SU-DHL-6 (cell line): ENCODE measurements around the gene HRK.

ENCODE experiments used
- H2AFZ ChIP-seq: fragments of 200-600 bp; sonication (generic); 2 replicates; pipeline ENCODE4 v1.6.1; 2014; ENCODE audit warnings: low read depth, mild to moderate bottlenecking, moderate library complexity, mixed read lengths, antibody characterized with exemption, low read length; ENCODE audit not compliant: severe bottlenecking
- H3F3A ChIP-seq: fragments of 200-600 bp; shearing (Covaris generic); 2 replicates; pipeline ENCODE4 v1.6.0; 2016; ENCODE audit warnings: antibody characterized with exemption, mild to moderate bottlenecking; ENCODE audit not compliant: insufficient read depth
- H3K27ac ChIP-seq: fragments of 200-600 bp; sonication (generic); 2 replicates; pipeline ENCODE4 v1.5.1; 2016; ENCODE audit warnings: low read depth, mild to moderate bottlenecking, low read length, moderate library complexity, mixed read lengths
- H3K27me3 ChIP-seq: fragments of 200-600 bp; sonication (generic), shearing (Covaris generic); 2 replicates; pipeline ENCODE4 v1.6.0; 2014; ENCODE audit warnings: mild to moderate bottlenecking, low read length
- H3K36me3 ChIP-seq: fragments of 200-600 bp; sonication (generic); 2 replicates; pipeline ENCODE4 v1.6.1; 2014; ENCODE audit warnings: mild to moderate bottlenecking, low read length, mixed read lengths
- H3K4me2 ChIP-seq: fragments of 300-600, 200-600 bp; shearing (Covaris generic), sonication (generic); 2 replicates; pipeline ENCODE4 v1.6.0; 2014; ENCODE audit warnings: low read length, low read depth, mild to moderate bottlenecking; ENCODE audit not compliant: poor library complexity, severe bottlenecking
- H3K4me3 ChIP-seq: fragments of 200-600 bp; sonication (generic); 2 replicates; pipeline ENCODE4 v1.5.1; 2014; ENCODE audit warnings: antibody characterized with exemption, low read length, mild to moderate bottlenecking, mixed read lengths; ENCODE audit not compliant: insufficient read depth, poor library complexity, severe bottlenecking
- H3K79me2 ChIP-seq: fragments of 200-600 bp; sonication (generic); 2 replicates; pipeline ENCODE4 v1.6.1; 2014; ENCODE audit warnings: mild to moderate bottlenecking, low read length, moderate library complexity; ENCODE audit not compliant: insufficient read depth
- H3K9ac ChIP-seq: fragments of 200-600 bp; sonication (generic); 2 replicates; pipeline ENCODE4 v1.7.0; 2014; ENCODE audit warnings: mild to moderate bottlenecking, low read length
- H3K9me2 ChIP-seq: fragments of 200-600 bp; sonication (generic); replicated peaks from 2 replicates; pipeline ENCODE4 v1.6.1; 2014; ENCODE audit warnings: low read length; ENCODE audit not compliant: insufficient read depth
- H3K9me3 ChIP-seq: fragments of 200-600 bp; sonication (generic); 2 replicates; pipeline ENCODE4 v1.6.1; 2014; ENCODE audit warnings: low read length, mixed read lengths; ENCODE audit not compliant: insufficient read depth
- H4K20me1 ChIP-seq: fragments of 200-600 bp; sonication (generic); 2 replicates; pipeline ENCODE4 v1.6.1; 2014; ENCODE audit warnings: low read depth, mild to moderate bottlenecking, antibody characterized with exemption, low read length, moderate library complexity, mixed read lengths
- CTCF ChIP-seq: fragments of 200-600 bp; sonication (generic); IDR thresholded peaks from one replicate; pipeline ENCODE4 v1.5.1; 2017; ENCODE audit warnings: antibody characterized with exemption, mild to moderate bottlenecking, low read length, moderate library complexity; ENCODE audit not compliant: insufficient read depth, poor library complexity, severe bottlenecking
- EZH2phosphoT487 ChIP-seq: fragments of 200-600 bp; sonication (generic), shearing (Covaris generic); conservative IDR thresholded peaks from 2 replicates; pipeline ENCODE4 v1.6.1; 2018; ENCODE audit warnings: mild to moderate bottlenecking, antibody characterized with exemption, low read length, moderate library complexity, mixed read lengths

Gene HRK

GRCh38 chr12:116813271-116814041 lies 67.8 kb downstream of the HRK start:
- no peak for TF ChIP-seq CTCF
- no peak for TF ChIP-seq EZH2phosphoT487
- Histone ChIP-seq H3K79me2 (no peaks in the 10 kb centered on the region), H3K9ac (peak overlapping the region; percentile 12; the same call in 1 of the 2 replicates), H4K20me1 (no peaks in the 10 kb centered on the region), H3K4me2 (peak overlapping the region; percentile 34), H3K9me2 (no peaks in the 10 kb centered on the region), H2AFZ (no peak overlapping the region), H3K36me3 (no peaks in the 10 kb centered on the region; the same call in 1 of the 2 replicates), H3K27ac (peak overlapping the region; percentile 94), H3F3A (peaks cover 43% of the 10 kb centered on the region), H3K9me3 (no peaks in the 10 kb centered on the region), H3K4me3 (no peak overlapping the region), H3K27me3 (no peaks in the 10 kb centered on the region)

DNA sequence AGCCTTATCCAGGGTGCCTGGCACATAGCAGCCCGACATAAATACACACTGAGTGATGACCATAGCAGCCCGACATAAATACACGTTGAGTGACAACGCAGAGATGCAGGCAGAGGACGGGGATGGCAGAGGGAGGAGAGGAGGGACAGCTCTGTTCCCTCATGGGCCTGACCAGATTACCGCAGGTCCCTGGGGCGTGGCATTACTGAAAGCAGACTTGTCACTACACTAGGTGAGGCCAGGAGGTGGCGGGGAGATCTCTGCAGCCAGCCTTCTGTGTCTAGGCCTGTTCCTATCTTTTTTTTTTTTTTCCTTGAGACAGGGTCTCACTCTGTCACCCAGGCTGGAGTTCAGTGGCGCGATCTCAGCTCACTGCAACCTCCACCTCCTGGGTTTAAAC lies 69.0 kb downstream of the HRK start:
- Histone ChIP-seq H3K79me2 (no peaks in the 10 kb centered on the region), H3K36me3 (no peaks in the 10 kb centered on the region; the same call in 1 of the 2 replicates), H3K27me3 (no peaks in the 10 kb centered on the region), H2AFZ (no peak overlapping the region), H3K9me2 (no peaks in the 10 kb centered on the region), H3K9me3 (no peaks in the 10 kb centered on the region), H3F3A (peaks cover 31% of the 10 kb centered on the region), H3K4me3 (peak overlapping the region; percentile 5), H3K27ac (peak overlapping the region; percentile 94), H4K20me1 (no peaks in the 10 kb centered on the region), H3K4me2 (peak overlapping the region; percentile 39), H3K9ac (peak overlapping the region; percentile 43)
- TF ChIP-seq CTCF, result no peak
- no peak for TF ChIP-seq EZH2phosphoT487

GRCh38 chr12:116808113-116809105 lies 72.8 kb downstream of the HRK start:
- Histone ChIP-seq H3K27ac (no peak overlapping the region), H4K20me1 (no peaks in the 10 kb centered on the region), H3K9me2 (no peaks in the 10 kb centered on the region), H3K79me2 (no peaks in the 10 kb centered on the region), H3K36me3 (no peaks in the 10 kb centered on the region; the same call in 1 of the 2 replicates), H3K9me3 (no peaks in the 10 kb centered on the region), H3K4me3 (no peak overlapping the region), H3K4me2 (no peak overlapping the region), H3F3A (peaks cover 18% of the 10 kb centered on the region), H2AFZ (no peak overlapping the region), H3K27me3 (no peaks in the 10 kb centered on the region), H3K9ac (no peak overlapping the region)
- TF ChIP-seq EZH2phosphoT487, result no peak
- no peak for TF ChIP-seq CTCF
